ENCODE results near the gene BMP8A.

Gene BMP8A

GRCh38 chr1:39561279-39561678, 69.8 kb downstream of the BMP8A start:
- Mint-ChIP-seq H3K4me1 (ENCODE audit: low read depth) (peaks cover 2% of the 10 kb centered on the region), H3K36me3 (peaks cover 14% of the 10 kb centered on the region), H3K4me3 (no peak overlapping the region), H3K9me3 (ENCODE audit: low read depth) (no peaks in the 10 kb centered on the region), H3K27me3 (no peaks in the 10 kb centered on the region), H3K27ac (no peak overlapping the region)

GRCh38 chr1:39562886-39563285, 71.5 kb downstream of the BMP8A start:
- Mint-ChIP-seq H3K36me3 (peaks cover 20% of the 10 kb centered on the region), H3K27ac (no peak overlapping the region), H3K4me3 (no peak overlapping the region), H3K27me3 (no peaks in the 10 kb centered on the region), H3K9me3 (ENCODE audit: low read depth) (no peaks in the 10 kb centered on the region), H3K4me1 (ENCODE audit: low read depth) (peaks cover 2% of the 10 kb centered on the region)

GRCh38 chr1:39563669-39564068, 72.2 kb downstream of the BMP8A start:
- Mint-ChIP-seq H3K4me1 (ENCODE audit: low read depth) (peaks cover 2% of the 10 kb centered on the region), H3K36me3 (peaks cover 22% of the 10 kb centered on the region), H3K4me3 (no peak overlapping the region), H3K9me3 (ENCODE audit: low read depth) (no peaks in the 10 kb centered on the region), H3K27ac (no peak overlapping the region), H3K27me3 (no peaks in the 10 kb centered on the region)

GRCh38 chr1:39564340-39564739, 72.9 kb downstream of the BMP8A start:
- Mint-ChIP-seq H3K36me3 (peaks cover 17% of the 10 kb centered on the region), H3K27me3 (no peaks in the 10 kb centered on the region), H3K4me1 (ENCODE audit: low read depth) (peaks cover 4% of the 10 kb centered on the region), H3K27ac (peak overlapping the region; percentile 46), H3K4me3 (no peak overlapping the region), H3K9me3 (ENCODE audit: low read depth) (no peaks in the 10 kb centered on the region)

- H3K27ac Mint-ChIP-seq: no peak overlapping the region
- peaks cover 16% of the 10 kb centered on the region for H3K36me3 Mint-ChIP-seq
- peaks cover 4% of the 10 kb centered on the region for H3K4me1 Mint-ChIP-seq (ENCODE audit: low read depth)
- H3K4me3 Mint-ChIP-seq: no peak overlapping the region
- H3K9me3 Mint-ChIP-seq (ENCODE audit: low read depth): no peaks in the 10 kb centered on the region
- H3K27me3 Mint-ChIP-seq: no peaks in the 10 kb centered on the region
Measured at GRCh38 chr1:39564941-39565340, 73.5 kb downstream of the BMP8A start.

- H3K36me3 Mint-ChIP-seq: peaks cover 14% of the 10 kb centered on the region
Measured at GRCh38 chr1:39566441-39567137, 75.2 kb downstream of the BMP8A start.

GRCh38 chr1:39567302-39567701, 75.9 kb downstream of the BMP8A start:
- Mint-ChIP-seq H3K4me3 (no peak overlapping the region), H3K4me1 (ENCODE audit: low read depth) (peaks cover 20% of the 10 kb centered on the region), H3K36me3 (peaks cover 20% of the 10 kb centered on the region), H3K27ac (peak overlapping the region; percentile 5), H3K27me3 (no peaks in the 10 kb centered on the region), H3K9me3 (ENCODE audit: low read depth) (no peaks in the 10 kb centered on the region)

More at GRCh38 chr1:39566441-39567137, 75.2 kb downstream of the BMP8A start:
- H3K9me3 Mint-ChIP-seq (ENCODE audit: low read depth): no peaks in the 10 kb centered on the region
- H3K27ac Mint-ChIP-seq: peak overlapping the region; percentile 28
- no peak overlapping the region for H3K4me3 Mint-ChIP-seq
- H3K4me1 Mint-ChIP-seq (ENCODE audit: low read depth): peaks cover 13% of the 10 kb centered on the region
- H3K27me3 Mint-ChIP-seq: no peaks in the 10 kb centered on the region

GRCh38 chr1:39568208-39568607, 76.8 kb downstream of the BMP8A start:
- Mint-ChIP-seq H3K9me3 (ENCODE audit: low read depth) (no peaks in the 10 kb centered on the region), H3K36me3 (peaks cover 20% of the 10 kb centered on the region), H3K27me3 (no peaks in the 10 kb centered on the region), H3K27ac (no peak overlapping the region), H3K4me3 (no peak overlapping the region), H3K4me1 (ENCODE audit: low read depth) (peaks cover 29% of the 10 kb centered on the region)

- H3K4me3 Mint-ChIP-seq: no peak overlapping the region
- H3K27me3 Mint-ChIP-seq: no peaks in the 10 kb centered on the region
- no peak overlapping the region for H3K27ac Mint-ChIP-seq
- H3K9me3 Mint-ChIP-seq (ENCODE audit: low read depth): no peaks in the 10 kb centered on the region
- peaks cover 24% of the 10 kb centered on the region for H3K36me3 Mint-ChIP-seq
- peaks cover 35% of the 10 kb centered on the region for H3K4me1 Mint-ChIP-seq (ENCODE audit: low read depth)
Measured at GRCh38 chr1:39569034-39569433, 77.6 kb downstream of the BMP8A start.

- peak overlapping the region; percentile 81 for H3K27ac Mint-ChIP-seq
- H3K27me3 Mint-ChIP-seq: no peaks in the 10 kb centered on the region
- no peaks in the 10 kb centered on the region for H3K9me3 Mint-ChIP-seq (ENCODE audit: low read depth)
- peaks cover 46% of the 10 kb centered on the region for H3K4me1 Mint-ChIP-seq (ENCODE audit: low read depth)
- H3K36me3 Mint-ChIP-seq: peaks cover 30% of the 10 kb centered on the region
- H3K4me3 Mint-ChIP-seq: no peak overlapping the region
Measured at GRCh38 chr1:39570477-39571177, 79.2 kb downstream of the BMP8A start.

GRCh38 chr1:39571178-39571483, 79.7 kb downstream of the BMP8A start:
- H3K27ac Mint-ChIP-seq: peak overlapping the region; percentile 5
- no peaks in the 10 kb centered on the region for H3K9me3 Mint-ChIP-seq (ENCODE audit: low read depth)
- H3K4me3 Mint-ChIP-seq: no peak overlapping the region
- peaks cover 46% of the 10 kb centered on the region for H3K4me1 Mint-ChIP-seq (ENCODE audit: low read depth)
- no peaks in the 10 kb centered on the region for H3K27me3 Mint-ChIP-seq
- H3K36me3 Mint-ChIP-seq: peaks cover 30% of the 10 kb centered on the region

- peak overlapping the region; percentile 75 for H3K27ac Mint-ChIP-seq
- H3K27me3 Mint-ChIP-seq: no peaks in the 10 kb centered on the region
- no peaks in the 10 kb centered on the region for H3K9me3 Mint-ChIP-seq (ENCODE audit: low read depth)
- peaks cover 24% of the 10 kb centered on the region for H3K36me3 Mint-ChIP-seq
- peaks cover 47% of the 10 kb centered on the region for H3K4me1 Mint-ChIP-seq (ENCODE audit: low read depth)
- peak overlapping the region; percentile 96 for H3K4me3 Mint-ChIP-seq
Measured at GRCh38 chr1:39572379-39573096, 81.1 kb downstream of the BMP8A start.

- no peaks in the 10 kb centered on the region for H3K9me3 Mint-ChIP-seq (ENCODE audit: low read depth)
- peaks cover 24% of the 10 kb centered on the region for H3K36me3 Mint-ChIP-seq
- H3K27ac Mint-ChIP-seq: peak overlapping the region; percentile 75
- no peaks in the 10 kb centered on the region for H3K27me3 Mint-ChIP-seq
- H3K4me1 Mint-ChIP-seq (ENCODE audit: low read depth): peaks cover 47% of the 10 kb centered on the region
- peak overlapping the region; percentile 96 for H3K4me3 Mint-ChIP-seq
Measured at GRCh38 chr1:39573097-39573465, 81.6 kb downstream of the BMP8A start.

GRCh38 chr1:39573736-39574624, 82.5 kb downstream of the BMP8A start:
- Mint-ChIP-seq H3K4me3 (peak overlapping the region; percentile 96), H3K36me3 (peaks cover 22% of the 10 kb centered on the region), H3K4me1 (ENCODE audit: low read depth) (peaks cover 45% of the 10 kb centered on the region)

More at GRCh38 chr1:39573736-39574624, 82.5 kb downstream of the BMP8A start:
- Mint-ChIP-seq H3K27me3 (no peaks in the 10 kb centered on the region), H3K27ac (peak overlapping the region; percentile 93), H3K9me3 (ENCODE audit: low read depth) (no peaks in the 10 kb centered on the region)
